Mucosa of stomach (tissue), 1 donor: ENCODE results near the gene CDKL4.

ENCODE experiments used
- H3K27me3 ChIP-seq: one replicate; pipeline ENCODE4 v1.7.0; 2013; ENCODE audit warnings: mild to moderate bottlenecking, low read length; ENCODE audit not compliant: control insufficient read depth, insufficient read depth
- H3K36me3 ChIP-seq: one replicate; pipeline ENCODE4 v1.7.0; 2013; ENCODE audit warnings: low read length; ENCODE audit not compliant: control insufficient read depth, insufficient read depth
- H3K4me1 ChIP-seq: one replicate; pipeline ENCODE4 v1.7.0; 2013; ENCODE audit warnings: mild to moderate bottlenecking, low read length; ENCODE audit not compliant: control insufficient read depth, insufficient read depth
- H3K4me3 ChIP-seq: one replicate; pipeline ENCODE4 v1.7.0; 2013; ENCODE audit warnings: low read length
- H3K9ac ChIP-seq: one replicate; pipeline ENCODE4 v1.7.0; 2013; ENCODE audit warnings: mild to moderate bottlenecking, low read length, moderate library complexity
- H3K9me3 ChIP-seq: one replicate; pipeline ENCODE4 v1.7.0; 2013; ENCODE audit warnings: mild to moderate bottlenecking, low read length, moderate library complexity; ENCODE audit not compliant: control insufficient read depth
- donor health status: Pancreatic carcinoma.

CDKL4 gene

DNA sequence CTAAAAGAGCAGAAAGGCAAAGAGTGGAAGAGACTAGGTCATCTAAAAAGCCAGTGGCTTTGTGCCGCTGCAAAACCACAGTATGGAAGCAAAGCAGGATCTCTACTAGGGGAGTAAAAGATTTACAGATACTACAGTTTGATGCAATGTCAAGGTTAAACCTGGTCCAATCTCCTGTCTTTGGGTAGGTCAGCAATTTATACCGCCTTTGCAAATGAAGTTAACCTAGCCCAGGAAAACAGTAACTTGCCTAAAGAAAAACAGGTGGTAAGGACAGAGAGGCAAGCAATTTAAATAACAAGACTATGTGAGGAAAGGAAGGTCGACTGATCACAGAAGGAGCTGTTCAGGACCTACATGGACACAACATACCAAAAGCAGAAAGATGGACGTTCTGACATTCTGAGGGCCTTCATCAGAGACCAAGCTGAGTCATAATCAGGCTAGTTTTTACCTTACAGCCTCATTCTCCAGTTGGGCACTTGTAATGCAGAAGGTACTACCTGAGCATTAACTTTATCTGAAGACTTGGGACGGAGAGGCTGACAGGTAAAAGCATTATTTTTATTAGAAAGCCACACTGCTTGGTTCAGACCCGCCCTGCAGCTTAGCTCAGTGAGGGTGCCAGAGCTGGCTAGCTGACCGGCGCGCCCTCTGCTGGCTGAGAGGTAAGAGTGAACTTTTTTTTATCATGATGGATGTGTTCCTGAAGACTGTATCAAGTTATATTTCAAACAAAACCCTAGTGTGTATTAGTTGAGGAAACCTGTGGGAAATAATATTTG is 15.9 kb downstream of the CDKL4 start:
- Histone ChIP-seq H3K36me3 (no peaks in the 10 kb centered on the region), H3K4me1 (peaks cover 12% of the 10 kb centered on the region), H3K9me3 (no peaks in the 10 kb centered on the region), H3K9ac (no peak overlapping the region), H3K4me3 (no peak overlapping the region), H3K27me3 (no peaks in the 10 kb centered on the region)

DNA sequence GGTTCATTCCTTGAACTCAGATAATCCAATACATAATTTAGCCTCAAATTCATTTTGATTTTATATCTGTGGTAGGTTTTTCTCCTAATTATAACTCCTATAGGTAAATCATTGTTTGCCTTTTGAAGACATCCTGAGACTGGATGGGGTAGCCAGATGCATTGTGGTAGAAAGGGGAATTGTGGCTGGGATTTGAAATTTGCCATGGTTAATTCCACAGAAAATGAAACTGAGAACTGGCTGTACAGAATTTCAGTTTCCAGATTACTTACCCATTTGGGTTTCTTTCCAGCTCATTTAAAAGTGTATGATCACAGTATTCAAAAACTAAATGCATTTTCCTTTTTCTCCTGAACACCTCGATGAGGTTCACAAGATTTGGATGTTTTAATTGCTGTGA is 18.2 kb downstream of the CDKL4 start:
- no peak overlapping the region for H3K4me3 ChIP-seq

DNA sequence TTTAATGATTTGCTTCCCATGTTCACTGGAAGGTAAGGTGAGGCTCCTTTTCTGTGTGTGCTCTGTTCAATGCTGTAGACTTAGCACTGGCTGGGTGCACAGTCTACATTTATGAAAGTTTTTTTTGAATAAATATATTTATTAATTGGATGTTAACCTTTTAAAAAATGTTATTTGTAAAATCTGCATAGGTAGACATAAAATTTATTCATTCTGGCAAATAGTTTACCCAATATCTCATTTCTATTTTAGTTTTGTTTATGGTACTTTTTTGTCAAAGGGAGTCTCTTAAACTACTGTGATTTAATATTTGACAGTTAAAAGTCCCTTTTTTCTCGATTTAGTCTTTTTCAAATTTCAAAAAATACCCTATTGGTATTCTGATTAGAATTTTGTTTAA is 19.9 kb downstream of the CDKL4 start:
- Histone ChIP-seq H3K9ac (no peak overlapping the region), H3K4me1 (peaks cover 10% of the 10 kb centered on the region), H3K9me3 (no peaks in the 10 kb centered on the region), H3K4me3 (no peak overlapping the region), H3K36me3 (no peaks in the 10 kb centered on the region), H3K27me3 (no peaks in the 10 kb centered on the region)

More for the DNA sequence above, 18.2 kb downstream of the CDKL4 start:
- Histone ChIP-seq H3K4me1 (peaks cover 12% of the 10 kb centered on the region), H3K9me3 (no peaks in the 10 kb centered on the region), H3K36me3 (no peaks in the 10 kb centered on the region), H3K27me3 (no peaks in the 10 kb centered on the region), H3K9ac (no peak overlapping the region)

DNA sequence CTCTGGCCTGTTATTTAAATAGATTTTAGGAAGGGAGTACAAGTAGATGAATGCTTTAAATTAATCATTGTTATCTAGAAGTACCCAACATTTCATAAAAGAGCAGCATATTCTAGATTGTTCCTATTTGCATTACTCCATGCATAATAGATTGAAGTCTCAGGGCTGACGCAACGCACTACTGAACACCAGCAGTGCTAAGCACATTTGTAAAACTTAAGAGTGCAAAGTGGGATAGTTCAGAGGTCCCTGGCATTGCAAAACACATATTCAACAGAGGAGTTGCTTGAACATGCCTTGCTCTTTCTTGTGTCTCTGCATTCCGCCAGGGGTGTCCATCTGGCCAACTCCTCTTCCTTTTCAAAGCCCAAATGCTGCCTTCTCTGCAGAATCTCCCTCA is 22.3 kb downstream of the CDKL4 start:
- Histone ChIP-seq H3K36me3 (no peaks in the 10 kb centered on the region), H3K9me3 (no peaks in the 10 kb centered on the region), H3K4me3 (no peak overlapping the region), H3K4me1 (no peaks in the 10 kb centered on the region), H3K27me3 (no peaks in the 10 kb centered on the region), H3K9ac (no peak overlapping the region)

DNA sequence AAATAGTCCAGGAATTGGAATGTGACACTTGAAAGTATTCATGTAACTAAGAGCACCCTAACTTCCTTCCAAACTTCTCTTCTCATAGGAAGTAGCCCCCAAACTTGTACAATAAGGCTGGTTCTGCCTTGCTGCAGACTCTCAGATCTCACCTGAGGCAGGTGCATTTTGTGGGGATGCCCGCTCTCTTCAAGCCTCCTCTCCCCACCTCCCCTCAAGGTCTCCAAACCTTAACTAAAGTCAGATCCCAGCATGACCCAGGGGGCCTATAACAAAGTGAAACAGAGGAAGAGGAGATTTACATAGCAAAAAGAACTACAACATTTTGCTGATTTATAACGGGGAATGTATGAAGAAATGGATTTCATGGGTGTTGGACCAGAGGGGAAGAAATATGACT is 23.6 kb downstream of the CDKL4 start:
- no peak overlapping the region for H3K4me3 ChIP-seq
- no peaks in the 10 kb centered on the region for H3K9me3 ChIP-seq
- H3K36me3 ChIP-seq: no peaks in the 10 kb centered on the region
- no peak overlapping the region for H3K9ac ChIP-seq
- no peaks in the 10 kb centered on the region for H3K27me3 ChIP-seq
- no peaks in the 10 kb centered on the region for H3K4me1 ChIP-seq

DNA sequence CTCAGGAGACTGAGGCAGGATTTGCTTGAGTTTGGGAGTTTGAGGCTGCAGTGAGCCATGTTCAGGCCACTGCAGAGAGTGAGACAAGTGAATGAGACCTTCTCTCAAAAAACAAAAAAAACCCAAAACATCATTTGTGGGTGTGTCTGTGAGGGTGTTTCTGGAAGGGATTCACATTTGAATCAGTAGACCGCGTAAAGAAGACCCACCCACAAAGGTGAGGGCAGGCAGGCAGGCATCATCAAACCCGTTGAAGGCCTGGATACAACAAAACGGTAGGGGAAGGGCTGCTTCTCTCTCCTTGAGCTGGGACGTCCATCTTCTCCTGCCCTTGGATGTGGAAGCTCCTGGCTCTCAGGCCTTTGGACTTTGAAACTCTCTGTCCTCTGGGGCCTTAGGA is 25.4 kb downstream of the CDKL4 start:
- Histone ChIP-seq H3K9me3 (no peaks in the 10 kb centered on the region), H3K4me1 (no peaks in the 10 kb centered on the region), H3K4me3 (no peak overlapping the region), H3K9ac (no peak overlapping the region), H3K27me3 (no peaks in the 10 kb centered on the region), H3K36me3 (no peaks in the 10 kb centered on the region)

- H3K36me3 ChIP-seq: no peaks in the 10 kb centered on the region
- H3K4me3 ChIP-seq: no peak overlapping the region
- no peaks in the 10 kb centered on the region for H3K9me3 ChIP-seq
- no peaks in the 10 kb centered on the region for H3K27me3 ChIP-seq
- H3K4me1 ChIP-seq: no peaks in the 10 kb centered on the region
- H3K9ac ChIP-seq: no peak overlapping the region
These were observed 26.6 kb downstream of the CDKL4 start for GRCh38 chr2:39217192-39217550.

- Histone ChIP-seq H3K9ac (no peak overlapping the region), H3K27me3 (no peaks in the 10 kb centered on the region), H3K4me3 (no peak overlapping the region), H3K9me3 (no peaks in the 10 kb centered on the region), H3K36me3 (no peaks in the 10 kb centered on the region), H3K4me1 (no peaks in the 10 kb centered on the region)
These were observed 27.2 kb downstream of the CDKL4 start for GRCh38 chr2:39216346-39217191.

DNA sequence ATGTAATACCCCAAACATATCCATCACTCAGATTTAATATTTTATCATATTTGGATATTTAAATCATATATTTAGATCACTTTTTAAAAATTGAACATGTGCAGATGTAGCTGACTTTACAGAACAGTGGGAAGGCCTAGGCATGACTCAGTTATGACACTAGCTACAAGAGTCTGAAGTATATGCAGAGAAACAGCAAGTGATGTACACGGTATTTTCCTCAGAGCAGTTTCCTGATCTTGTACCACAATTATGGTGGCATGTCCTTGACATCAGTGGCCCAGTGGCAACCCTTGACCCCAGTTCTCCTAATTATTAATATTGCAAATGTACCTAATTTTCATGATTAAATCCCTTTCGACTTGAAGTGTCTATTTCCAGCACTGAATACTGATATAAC is 28.2 kb downstream of the CDKL4 start:
- no peaks in the 10 kb centered on the region for H3K27me3 ChIP-seq
- no peak overlapping the region for H3K9ac ChIP-seq
- no peaks in the 10 kb centered on the region for H3K9me3 ChIP-seq
- no peaks in the 10 kb centered on the region for H3K36me3 ChIP-seq
- no peaks in the 10 kb centered on the region for H3K4me1 ChIP-seq
- no peak overlapping the region for H3K4me3 ChIP-seq

GRCh38 chr2:39213015-39213414 is 30.8 kb downstream of the CDKL4 start:
- H3K9ac ChIP-seq: no peak overlapping the region
- H3K4me1 ChIP-seq: no peaks in the 10 kb centered on the region
- no peaks in the 10 kb centered on the region for H3K36me3 ChIP-seq
- no peaks in the 10 kb centered on the region for H3K9me3 ChIP-seq
- H3K27me3 ChIP-seq: no peaks in the 10 kb centered on the region
- H3K4me3 ChIP-seq: no peak overlapping the region

GRCh38 chr2:39210846-39211245 is 32.9 kb downstream of the CDKL4 start:
- Histone ChIP-seq H3K36me3 (no peaks in the 10 kb centered on the region), H3K9ac (no peak overlapping the region), H3K4me3 (no peak overlapping the region), H3K9me3 (no peaks in the 10 kb centered on the region), H3K27me3 (no peaks in the 10 kb centered on the region), H3K4me1 (no peaks in the 10 kb centered on the region)

DNA sequence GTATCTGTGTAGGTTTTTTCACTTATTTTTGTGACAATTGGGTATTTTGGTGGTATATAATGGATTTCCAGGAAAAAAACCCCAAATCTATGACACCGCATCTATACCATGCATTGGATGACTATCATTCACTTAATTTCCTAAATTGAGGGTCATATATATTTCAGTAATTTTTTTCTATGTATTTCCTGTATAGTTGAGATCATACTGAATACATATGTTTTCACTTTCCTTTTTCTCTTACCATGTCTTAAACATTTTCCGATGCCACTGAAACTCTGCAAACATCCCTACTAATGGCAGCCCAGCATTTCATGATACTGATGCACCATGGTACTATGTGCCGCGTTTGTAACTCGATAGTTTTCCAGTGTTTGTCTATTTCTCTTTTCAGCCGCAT is 40.4 kb downstream of the CDKL4 start:
- no peak overlapping the region for H3K4me3 ChIP-seq
- H3K9ac ChIP-seq: no peak overlapping the region
- no peaks in the 10 kb centered on the region for H3K4me1 ChIP-seq
- H3K9me3 ChIP-seq: no peaks in the 10 kb centered on the region
- H3K27me3 ChIP-seq: no peaks in the 10 kb centered on the region
- H3K36me3 ChIP-seq: no peaks in the 10 kb centered on the region
